HT1080 (cell line): ENCODE measurements around the gene PBX4. TPM values are rescaled to one million over a fixed set of nuclear protein-coding genes. Genes with fewer than 3 reads are reported as not detected.
A peak's percentile ranks its signal among the peaks of the same experiment; 100 is the strongest.
"Not testable (repeated sequence)": the region's sequence is repeated elsewhere in the genome, so short reads cannot be mapped to it uniquely, and the experiment has no call there.

ENCODE experiments used
- DNase-seq: peaks from one replicate; pipeline ENCODE4 v3.0.0-alpha.2; 2015; ENCODE audit warnings: low read depth
- polyA plus RNA-seq, 2 experiments: library from polyadenylated mRNA; depleted of rRNA; stranded (reverse); fragments of >200 nt; gene quantifications; 2 replicates each; pipeline ENCODE4 v1.2.3, GENCODE V29; 2015
- total RNA-seq: library from RNA; depleted of rRNA; stranded (reverse); fragments of >200 nt; shearing (Covaris generic); gene quantifications from 2 replicates; pipeline ENCODE4 v1.2.3, GENCODE V29; 2014; rRNA removed

PBX4 gene
- total RNA-seq = not detected in 2 replicates
- polyA plus RNA-seq (2015; cell fraction: cytosol; rRNA removed) = not detected in 2 replicates
- polyA plus RNA-seq (2015; cell fraction: nucleus; rRNA removed) = 0.26 TPM in 1 of 2 replicates, not detected in the other

- DNase-seq = no peak
Measured at GRCh38 chr19:19618219-19619051, at the start of gene PBX4. PBX4 (minus strand) TSS chr19:19618687; CDS start chr19:19618629, 58 bp downstream.

GRCh38 chr19:19665420-19665948, 47.0 kb upstream of the PBX4 start:
- DNase-seq = not testable (repeated sequence)

GRCh38 chr19:19663256-19664120, 45.0 kb upstream of the PBX4 start, which contains the start of gene ATP13A1:
ATP13A1 (minus strand) TSS chr19:19663676; CDS start chr19:19663666, 10 bp downstream.
- DNase-seq = peak; percentile 95

GRCh38 chr19:19662871-19663255, 44.4 kb upstream of the PBX4 start:
- peak; percentile 24 for DNase-seq

- no peak for DNase-seq
Measured at GRCh38 chr19:19662344-19662743, 43.9 kb upstream of the PBX4 start.

GRCh38 chr19:19661675-19662251, 43.3 kb upstream of the PBX4 start:
- no peak for DNase-seq

- DNase-seq = no peak
Measured at GRCh38 chr19:19661141-19661674, 42.7 kb upstream of the PBX4 start.

- no peak for DNase-seq
Measured at GRCh38 chr19:19659646-19660245, 41.3 kb upstream of the PBX4 start.

- no peak for DNase-seq
Measured at GRCh38 chr19:19657397-19657783, 38.9 kb upstream of the PBX4 start.

GRCh38 chr19:19656451-19657396, 38.2 kb upstream of the PBX4 start:
- DNase-seq = no peak

- no peak for DNase-seq
Measured at GRCh38 chr19:19655641-19656343, 37.3 kb upstream of the PBX4 start.

- DNase-seq = no peak
Measured at GRCh38 chr19:19655051-19655594, 36.6 kb upstream of the PBX4 start.

GRCh38 chr19:19654441-19654840, 36.0 kb upstream of the PBX4 start:
- DNase-seq = no peak

- DNase-seq = no peak
Measured at GRCh38 chr19:19653597-19654147, 35.2 kb upstream of the PBX4 start.

GRCh38 chr19:19652482-19653295, 34.2 kb upstream of the PBX4 start:
- DNase-seq = no peak

- no peak for DNase-seq
Measured at GRCh38 chr19:19651076-19651475, 32.6 kb upstream of the PBX4 start.

GRCh38 chr19:19650331-19650730, 31.8 kb upstream of the PBX4 start:
- no peak for DNase-seq
